H9 (cell line): ENCODE measurements around the gene TMEM156. TPM values are rescaled to one million over a fixed set of nuclear protein-coding genes. Genes with fewer than 3 reads are reported as not detected.
A peak's percentile ranks its signal among the peaks of the same experiment; 100 is the strongest.
"Not testable (repeated sequence)": the region's sequence is repeated elsewhere in the genome, so short reads cannot be mapped to it uniquely, and the experiment has no call there.

Experiments
- DNase-seq: peaks from one replicate; pipeline ENCODE4 v3.0.0-alpha.2; 2017
- H2AFZ ChIP-seq: one replicate; pipeline ENCODE4 v1.6.1; 2013; ENCODE audit warnings: mild to moderate bottlenecking, low read length, control low read depth, moderate library complexity
- H2AK5ac ChIP-seq: 2 replicates; pipeline ENCODE4 v1.6.1; 2013; ENCODE audit warnings: low read length, control low read depth, mixed read lengths; ENCODE audit not compliant: insufficient read length
- H2BK120ac ChIP-seq: one replicate; pipeline ENCODE4 v1.6.1; 2013; ENCODE audit warnings: low read depth, mild to moderate bottlenecking, low read length, control low read depth, inconsistent platforms; ENCODE audit not compliant: poor library complexity, severe bottlenecking
- H2BK12ac ChIP-seq: 2 replicates; pipeline ENCODE4 v1.6.1; 2013; ENCODE audit warnings: low read length, control low read depth, mixed read lengths, low read depth; ENCODE audit not compliant: insufficient read length
- H2BK15ac ChIP-seq: 2 replicates; pipeline ENCODE4 v1.6.1; 2013; ENCODE audit warnings: low read depth, low read length, control low read depth
- H2BK20ac ChIP-seq: one replicate; pipeline ENCODE4 v1.6.1; 2013; ENCODE audit warnings: low read depth, mild to moderate bottlenecking, low read length, control low read depth, inconsistent platforms; ENCODE audit not compliant: poor library complexity, severe bottlenecking
- H2BK5ac ChIP-seq: 2 replicates; pipeline ENCODE4 v1.6.1; 2013; ENCODE audit warnings: low read length, control low read depth, mixed read lengths; ENCODE audit not compliant: insufficient read length
- H3K14ac ChIP-seq: 2 replicates; pipeline ENCODE4 v1.6.1; 2013; ENCODE audit warnings: low read length, control low read depth; ENCODE audit not compliant: insufficient read depth
- H3K18ac ChIP-seq: 2 replicates; pipeline ENCODE4 v1.6.1; 2013; ENCODE audit warnings: low read depth, mild to moderate bottlenecking, mixed read lengths, low read length, control low read depth; ENCODE audit not compliant: insufficient read length
- H3K23ac ChIP-seq: 2 replicates; pipeline ENCODE4 v1.6.1; 2013; ENCODE audit warnings: low read length, control low read depth, mixed read lengths, low read depth; ENCODE audit not compliant: insufficient read length
- H3K23me2 ChIP-seq: 2 replicates; pipeline ENCODE4 v1.6.1; 2013; ENCODE audit warnings: low read depth, mild to moderate bottlenecking, mixed read lengths, low read length, control low read depth; ENCODE audit not compliant: insufficient read length, poor library complexity, severe bottlenecking
- H3K27ac ChIP-seq: 2 replicates; pipeline ENCODE4 v1.5.1; 2013; ENCODE audit warnings: low read length, control low read depth, mixed read lengths, low read depth; ENCODE audit not compliant: insufficient read length
- H3K27me3 ChIP-seq: 2 replicates; pipeline ENCODE4 v1.6.1; 2013; ENCODE audit warnings: low read length, control low read depth, inconsistent platforms; ENCODE audit not compliant: insufficient read depth
- H3K4ac ChIP-seq: 2 replicates; pipeline ENCODE4 v1.6.1; 2013; ENCODE audit warnings: low read depth, mild to moderate bottlenecking, control low read depth, inconsistent platforms, low read length, moderate library complexity
- H3K4me1 ChIP-seq: 2 replicates; pipeline ENCODE4 v1.6.1; 2013; ENCODE audit warnings: low read length, control low read depth, inconsistent platforms; ENCODE audit not compliant: insufficient read depth
- H3K4me2 ChIP-seq: 2 replicates; pipeline ENCODE4 v1.6.1; 2013; ENCODE audit warnings: low read length, control low read depth, mixed read lengths; ENCODE audit not compliant: insufficient read length, insufficient read depth
- H3K56ac ChIP-seq: 2 replicates; pipeline ENCODE4 v1.6.1; 2013; ENCODE audit warnings: low read depth, mild to moderate bottlenecking, mixed read lengths, low read length, control low read depth; ENCODE audit not compliant: insufficient read length
- H3K79me1 ChIP-seq: 2 replicates; pipeline ENCODE4 v1.6.1; 2013; ENCODE audit warnings: low read depth, mild to moderate bottlenecking, moderate library complexity, low read length, control low read depth, inconsistent platforms; ENCODE audit not compliant: insufficient read depth, poor library complexity, severe bottlenecking
- H3K79me2 ChIP-seq: 2 replicates; pipeline ENCODE4 v1.6.1; 2013; ENCODE audit warnings: low read length, control low read depth, inconsistent platforms; ENCODE audit not compliant: insufficient read depth
- H3K9ac ChIP-seq: 2 replicates; pipeline ENCODE4 v1.6.1; 2013; ENCODE audit warnings: low read length, control low read depth, mixed read lengths; ENCODE audit not compliant: insufficient read length; ENCODE audit errors: extremely low read depth
- H3K9me3 ChIP-seq: one replicate; pipeline ENCODE4 v1.6.1; 2013; ENCODE audit warnings: low read depth, low read length, inconsistent platforms; ENCODE audit not compliant: control insufficient read depth
- H3T11ph ChIP-seq: one replicate; pipeline ENCODE4 v1.6.1; 2013; ENCODE audit warnings: mild to moderate bottlenecking, low read length, control low read depth, inconsistent platforms
- H4K20me1 ChIP-seq: one replicate; pipeline ENCODE4 v1.6.1; 2013; ENCODE audit not compliant: control insufficient read depth, insufficient read length, insufficient read depth
- H4K5ac ChIP-seq: 2 replicates; pipeline ENCODE4 v1.6.1; 2013; ENCODE audit warnings: low read depth, mild to moderate bottlenecking, mixed read lengths, low read length, control low read depth; ENCODE audit not compliant: insufficient read length
- H4K8ac ChIP-seq: replicated peaks from 2 replicates; pipeline ENCODE4 v1.6.1; 2013; ENCODE audit warnings: low read length, control low read depth, mixed read lengths, low read depth; ENCODE audit not compliant: insufficient read length
- H4K91ac ChIP-seq: 2 replicates; pipeline ENCODE4 v1.6.1; 2013; ENCODE audit warnings: low read depth, mild to moderate bottlenecking, moderate library complexity, mixed read lengths, low read length, control low read depth; ENCODE audit not compliant: insufficient read length
- H3K27ac Mint-ChIP-seq, 3 experiments: 2 replicates in 2 of 3; 3 replicates in 1 of 3; pipeline ENCODE4 v1.8.0; 2020 to 2021; ENCODE audit warnings: mixed read lengths in 3 of 3, mild to moderate bottlenecking in 1 of 3, moderate library complexity in 1 of 3
- H3K27me3 Mint-ChIP-seq: 2 replicates; pipeline ENCODE4 v1.8.0; 2021; ENCODE audit warnings: low read depth, mild to moderate bottlenecking, moderate library complexity, mixed read lengths
- H3K36me3 Mint-ChIP-seq, 3 experiments: 2 replicates in 2 of 3; 3 replicates in 1 of 3; pipeline ENCODE4 v1.8.0; 2020 to 2021; ENCODE audit warnings: low read depth in 3 of 3, mixed read lengths in 3 of 3; ENCODE audit not compliant: insufficient read depth in 1 of 3
- H3K4me1 Mint-ChIP-seq, 2 experiments: 2 replicates each; pipeline ENCODE4 v1.8.0; 2020; ENCODE audit warnings: mixed read lengths in 2 of 2
- H3K4me3 Mint-ChIP-seq, 2 experiments: 2 replicates in 1 of 2; 3 replicates in 1 of 2; pipeline ENCODE4 v1.8.0; 2020 to 2021; ENCODE audit warnings: mild to moderate bottlenecking in 2 of 2, mixed read lengths in 2 of 2, moderate library complexity in 1 of 2
- H3K9me3 Mint-ChIP-seq, 2 experiments: 2 replicates in 1 of 2; 3 replicates in 1 of 2; pipeline ENCODE4 v1.8.0; 2020; ENCODE audit warnings: mild to moderate bottlenecking in 2 of 2, mixed read lengths in 2 of 2, moderate library complexity in 1 of 2
- WGBS: extraction: QIAGEN DNeasy Blood & Tissue Kit; methylation state at CpG from one replicate; pipeline ENCODE4 v1.1.7; 2013; ENCODE audit warnings: missing lambda C conversion rate, low lambda C conversion rate, mixed read lengths; ENCODE audit not compliant: insufficient read length; ENCODE audit errors: extremely low coverage; 5-methylcytosine and 5-hydroxymethylcytosine counted together
- total RNA-seq: library from RNA; stranded (reverse); gene quantifications from 2 replicates; pipeline ENCODE4 v1.2.1, GENCODE V29; 2021
- TF ChIP-seq, protein P1 (sequence below): fragments of 200-600 bp; sonication (generic); conservative IDR thresholded peaks from 3 replicates; pipeline ENCODE4 v1.8.0; 2021; ENCODE audit warnings: antibody characterized with exemption, mild to moderate bottlenecking

Gene TMEM156
- total RNA-seq, 1 experiment from 2014 or later, result not detected

DNA sequence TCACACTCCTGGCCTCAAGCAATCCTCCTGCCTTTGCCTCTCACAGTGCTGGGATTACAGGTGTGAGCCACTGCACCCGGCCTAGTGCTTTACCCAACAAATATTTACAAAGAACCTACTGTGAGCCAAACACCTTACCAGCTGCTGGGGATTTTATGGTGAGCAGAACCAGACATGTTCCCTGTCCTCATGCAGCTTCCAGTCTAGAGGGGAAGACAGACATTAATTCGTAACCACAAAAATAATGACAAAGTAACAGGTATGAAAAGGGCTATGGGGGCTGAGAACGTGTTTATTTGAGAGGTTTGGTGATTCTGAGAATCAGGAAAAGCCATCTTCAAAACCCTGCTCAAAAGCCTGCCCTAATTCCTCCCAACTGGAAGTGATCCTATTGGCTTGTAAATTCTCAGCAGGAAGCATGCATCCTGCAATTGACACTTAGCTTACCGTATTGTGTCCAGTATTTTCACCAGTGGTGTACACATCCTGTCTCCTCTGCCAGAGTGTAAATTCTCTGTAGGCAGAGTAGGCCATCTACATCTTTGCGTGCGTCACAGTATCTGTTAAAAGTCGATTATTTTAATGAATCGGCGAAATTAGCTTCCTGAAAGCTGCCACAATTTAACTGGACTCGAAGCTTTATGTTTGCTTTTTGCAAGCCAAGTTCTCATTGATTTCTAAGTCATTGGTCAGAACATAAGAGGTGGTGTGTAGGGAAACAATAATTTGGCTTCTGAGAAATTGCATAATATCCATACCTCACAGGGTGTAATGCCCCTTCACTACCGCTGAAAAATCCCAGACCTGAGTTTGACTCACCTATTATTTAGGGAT lies 67.0 kb downstream of the TMEM156 start:
- Histone ChIP-seq H2BK12ac (no peak overlapping the region), H3K27me3 (no peaks in the 10 kb centered on the region), H2AK5ac (no peak overlapping the region), H3K9ac (no peak overlapping the region), H3K56ac (no peak overlapping the region), H2BK15ac (no peak overlapping the region), H3K4ac (no peak overlapping the region), H2BK5ac (no peak overlapping the region), H3K23ac (no peak overlapping the region), H4K8ac (no peak overlapping the region), H3K4me2 (no peak overlapping the region), H2BK20ac (no peak overlapping the region), H2BK120ac (no peak overlapping the region), H3K79me1 (no peaks in the 10 kb centered on the region), H3K9me3 (no peaks in the 10 kb centered on the region), H4K5ac (no peak overlapping the region), H4K91ac (no peak overlapping the region), H4K20me1 (no peaks in the 10 kb centered on the region), H3T11ph (peak overlapping the region; percentile 53), H3K23me2 (no peaks in the 10 kb centered on the region), H3K27ac (no peak overlapping the region), H3K14ac (peak overlapping the region; percentile 31; the same call in 1 of the 2 replicates), H2AFZ (no peak overlapping the region), H3K4me1 (peaks cover 2% of the 10 kb centered on the region; the same call in 1 of the 2 replicates), H3K79me2 (no peaks in the 10 kb centered on the region), H3K18ac (no peak overlapping the region)
- TF ChIP-seq, protein P1, sequence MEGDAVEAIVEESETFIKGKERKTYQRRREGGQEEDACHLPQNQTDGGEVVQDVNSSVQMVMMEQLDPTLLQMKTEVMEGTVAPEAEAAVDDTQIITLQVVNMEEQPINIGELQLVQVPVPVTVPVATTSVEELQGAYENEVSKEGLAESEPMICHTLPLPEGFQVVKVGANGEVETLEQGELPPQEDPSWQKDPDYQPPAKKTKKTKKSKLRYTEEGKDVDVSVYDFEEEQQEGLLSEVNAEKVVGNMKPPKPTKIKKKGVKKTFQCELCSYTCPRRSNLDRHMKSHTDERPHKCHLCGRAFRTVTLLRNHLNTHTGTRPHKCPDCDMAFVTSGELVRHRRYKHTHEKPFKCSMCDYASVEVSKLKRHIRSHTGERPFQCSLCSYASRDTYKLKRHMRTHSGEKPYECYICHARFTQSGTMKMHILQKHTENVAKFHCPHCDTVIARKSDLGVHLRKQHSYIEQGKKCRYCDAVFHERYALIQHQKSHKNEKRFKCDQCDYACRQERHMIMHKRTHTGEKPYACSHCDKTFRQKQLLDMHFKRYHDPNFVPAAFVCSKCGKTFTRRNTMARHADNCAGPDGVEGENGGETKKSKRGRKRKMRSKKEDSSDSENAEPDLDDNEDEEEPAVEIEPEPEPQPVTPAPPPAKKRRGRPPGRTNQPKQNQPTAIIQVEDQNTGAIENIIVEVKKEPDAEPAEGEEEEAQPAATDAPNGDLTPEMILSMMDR, result no peak
- H3K4me1 Mint-ChIP-seq, result peaks cover 0 to 5% of the 10 kb centered on the region in 2 experiments; a peak in 2 of 4 replicates
- DNase-seq, result no peak
- H3K4me3 Mint-ChIP-seq, result no peak overlapping the region
- peaks cover 0 to 3% of the 10 kb centered on the region in 2 experiments; a peak in 2 of 5 replicates for H3K9me3 Mint-ChIP-seq
- no peaks in the 10 kb centered on the region for H3K36me3 Mint-ChIP-seq
- H3K27ac Mint-ChIP-seq, result no peak overlapping the region
- WGBS, result no CpG with 5 or more reads among the region's 11 CpGs
- no peaks in the 10 kb centered on the region; the same call in 1 of the 2 replicates for H3K27me3 Mint-ChIP-seq

- not testable (repeated sequence) for H3K9me3 ChIP-seq, H3K18ac ChIP-seq, H4K91ac ChIP-seq, H3K4me2 ChIP-seq, H2AFZ ChIP-seq, DNase-seq, H3K27me3 ChIP-seq, H3T11ph ChIP-seq, H3K4me3 Mint-ChIP-seq, H2BK120ac ChIP-seq, H3K36me3 Mint-ChIP-seq, H3K56ac ChIP-seq, H3K9ac ChIP-seq, H3K9me3 Mint-ChIP-seq, H2AK5ac ChIP-seq, H2BK20ac ChIP-seq, H2BK5ac ChIP-seq, H3K27me3 Mint-ChIP-seq, H3K4ac ChIP-seq, H4K5ac ChIP-seq, H2BK15ac ChIP-seq, H3K27ac ChIP-seq, H3K23me2 ChIP-seq, H4K20me1 ChIP-seq, H3K79me2 ChIP-seq, H3K4me1 ChIP-seq, H2BK12ac ChIP-seq, H3K23ac ChIP-seq, H3K79me1 ChIP-seq, H3K14ac ChIP-seq, H3K27ac Mint-ChIP-seq, H4K8ac ChIP-seq, H3K4me1 Mint-ChIP-seq
- no CpG with 5 or more reads among the region's 5 CpGs for WGBS
These were observed 73.0 kb downstream of the TMEM156 start for GRCh38 chr4:38959248-38959647.
